Common myeloid progenitor, CD34-positive (primary cell): ENCODE results near the gene AIP.
A peak's percentile ranks its signal among the peaks of the same experiment; 100 is the strongest.

ENCODE experiments used
- CTCF ChIA-PET: fragments of 350-600 bp; sonication (Branson Sonifier 250); formaldehyde crosslinking; loops from one replicate; lab custom pipeline; 2021; ENCODE audit warnings: antibody characterized with exemption; lab: Charles Lee
- POLR2A ChIA-PET: fragments of 350-600 bp; sonication (Branson Sonifier 250); formaldehyde crosslinking; loops from one replicate; lab custom pipeline; 2021; ENCODE audit warnings: antibody characterized with exemption; lab: Charles Lee
- DNase-seq, 3 donors: peaks; one replicate each; pipeline versions ENCODE4 v3.0.0 to v3.0.0-alpha.2; 2013
- H3K27ac ChIP-seq, 2 experiments: 1 replicate in 1 of 2; 2 replicates in 1 of 2; pipeline ENCODE4 v1.7.0; 2013; ENCODE audit warnings: inconsistent platforms in 2 of 2, low read length in 2 of 2, mild to moderate bottlenecking in 2 of 2, low read depth in 1 of 2, moderate library complexity in 1 of 2; ENCODE audit not compliant: severe bottlenecking in 2 of 2, insufficient read depth in 1 of 2, poor library complexity in 1 of 2
- H3K27me3 ChIP-seq, 5 experiments: replicated peaks in 2 of 5; 1 replicate in 3 of 5; 2 replicates in 2 of 5; pipeline versions ENCODE4 v1.6.1 to v1.7.0; 2013; ENCODE audit warnings: low read length in 4 of 5, mild to moderate bottlenecking in 2 of 5, moderate library complexity in 2 of 5, inconsistent platforms in 1 of 5; ENCODE audit not compliant: insufficient read depth in 5 of 5, control insufficient read depth in 4 of 5
- H3K36me3 ChIP-seq, 4 experiments: 1 replicate in 2 of 4; 2 replicates in 2 of 4; pipeline versions ENCODE4 v1.6.1 to v1.7.0; 2013; ENCODE audit warnings: low read length in 3 of 4, control low read depth in 1 of 4, mild to moderate bottlenecking in 1 of 4; ENCODE audit not compliant: control insufficient read depth in 4 of 4, insufficient read depth in 4 of 4
- H3K4me1 ChIP-seq, 4 experiments: 1 replicate in 3 of 4; 2 replicates in 1 of 4; pipeline versions ENCODE4 v1.6.1 to v1.7.1; 2013; ENCODE audit warnings: low read length in 3 of 4, mild to moderate bottlenecking in 3 of 4, control low read depth in 1 of 4, inconsistent platforms in 1 of 4, moderate library complexity in 1 of 4; ENCODE audit not compliant: control insufficient read depth in 4 of 4, insufficient read depth in 4 of 4; ENCODE audit errors: control extremely low read depth in 1 of 4
- H3K4me3 ChIP-seq, 7 experiments: 1 replicate in 4 of 7; 2 replicates in 3 of 7; pipeline versions ENCODE4 v1.5.1 to v1.7.0; 2013; ENCODE audit warnings: mild to moderate bottlenecking in 7 of 7, low read length in 6 of 7, moderate library complexity in 6 of 7, inconsistent platforms in 2 of 7, low read depth in 2 of 7, control low read depth in 1 of 7; ENCODE audit not compliant: insufficient read depth in 4 of 7, control insufficient read depth in 1 of 7; ENCODE audit errors: extremely low read depth in 1 of 7
- H3K9me3 ChIP-seq, 5 experiments: 1 replicate in 4 of 5; 2 replicates in 1 of 5; pipeline versions ENCODE4 v1.6.1 to v1.7.1; 2013; ENCODE audit warnings: low read length in 4 of 5, mild to moderate bottlenecking in 2 of 5, inconsistent platforms in 1 of 5, low read depth in 1 of 5, moderate library complexity in 1 of 5; ENCODE audit not compliant: control insufficient read depth in 4 of 5, insufficient read depth in 2 of 5; ENCODE audit errors: control extremely low read depth in 1 of 5
- WGBS: methylation state at CpG from one replicate; pipeline ENCODE4 v1.1.5; 2013; ENCODE audit not compliant: insufficient coverage; 5-methylcytosine and 5-hydroxymethylcytosine counted together

AIP gene

DNA sequence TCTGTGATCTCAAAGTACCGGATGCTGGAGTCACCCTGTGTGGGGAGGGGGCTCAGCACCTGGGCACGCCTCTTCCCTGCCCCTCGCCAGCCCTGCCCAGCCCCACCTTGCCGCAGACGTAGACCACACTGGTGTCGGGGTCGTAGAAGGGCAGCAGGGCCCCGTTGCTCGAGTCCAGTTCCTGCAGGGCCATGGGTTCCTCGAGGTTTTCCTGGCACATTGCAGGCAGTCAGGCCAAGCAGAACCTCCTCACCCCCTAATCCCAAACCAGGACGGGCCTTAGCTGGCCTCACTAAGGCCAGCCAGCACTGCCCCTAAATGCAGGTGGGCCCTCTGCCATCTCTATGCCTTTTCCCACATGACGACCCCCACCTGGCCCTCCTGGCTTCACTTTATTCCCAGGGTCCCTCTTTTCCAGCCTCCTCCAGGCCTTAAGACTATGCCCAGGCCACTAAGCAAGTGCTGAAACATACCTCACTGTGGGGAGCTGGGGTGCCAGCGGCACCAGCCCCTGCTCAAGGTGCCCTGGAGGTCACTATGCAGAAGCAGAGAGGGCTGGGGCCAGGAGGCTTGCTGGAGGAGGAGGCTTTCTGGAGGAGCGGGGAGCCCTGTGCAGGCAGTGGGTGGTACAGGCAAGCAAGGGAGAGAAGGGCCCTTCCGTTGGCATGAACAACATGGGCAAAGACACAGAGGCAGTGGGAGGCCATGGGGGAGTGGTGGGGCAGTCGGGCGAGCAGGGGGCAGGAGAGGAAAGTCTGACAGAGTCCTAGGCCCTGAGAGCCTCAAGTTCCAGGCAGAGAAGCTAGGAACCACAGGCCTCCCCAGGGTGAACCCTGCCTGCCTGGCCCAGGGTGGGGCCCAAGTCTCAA lies 42.4 kb upstream of the AIP start:
- H3K36me3 ChIP-seq: peaks cover 2 to 36% (median 4%) of the 10 kb centered on the region in 4 experiments
- H3K27me3 ChIP-seq: no peaks in the 10 kb centered on the region
- no peak overlapping the region for H3K27ac ChIP-seq
- no peaks in the 10 kb centered on the region for H3K9me3 ChIP-seq
- ChIA-PET CTCF (interaction anchor here (0.6 to 2.1 kb wide), 9 partner anchors 9 to 65 kb away, joined by 3 to 11 read pairs (median 3); partner anchors contain the start of genes PITPNM1, PPP1CA, RAD9A and RPS6KB2), POLR2A (interaction anchor here (1.4 kb wide), 1 partner anchor 39 kb away, joined by 6 read pairs; the partner anchor contains the start of gene PPP1CA)
- WGBS: 60% methylated on average over 14 of the region's 17 CpGs
- no peak for DNase-seq
- H3K4me1 ChIP-seq: peaks cover 1 to 85% (median 75%) of the 10 kb centered on the region in 4 experiments
- no peak overlapping the region for H3K4me3 ChIP-seq

- Histone ChIP-seq H3K27me3 (no peaks in the 10 kb centered on the region), H3K4me1 (peaks cover 1 to 80% (median 71%) of the 10 kb centered on the region in 4 experiments), H3K4me3 (no peak overlapping the region), H3K36me3 (peaks cover 0 to 29% (median 0%) of the 10 kb centered on the region in 4 experiments), H3K27ac (no peak overlapping the region), H3K9me3 (no peaks in the 10 kb centered on the region)
- 85% methylated on average over 19 of the region's 21 CpGs for WGBS
- no peak for DNase-seq
- POLR2A ChIA-PET: interaction anchor here (1.4 kb wide), 1 partner anchor 40 kb away, joined by 6 read pairs; the partner anchor contains the start of gene PPP1CA
- CTCF ChIA-PET: interaction anchor here (0.6 to 2.1 kb wide), 7 partner anchors 9 to 64 kb away, joined by 3 to 11 read pairs (median 3); partner anchors contain the start of genes PITPNM1, PPP1CA, RAD9A and RPS6KB2
Measured at GRCh38 chr11:67441098-67441563, 41.7 kb upstream of the AIP start.

GRCh38 chr11:67441731-67442351 lies 41.0 kb upstream of the AIP start:
- Histone ChIP-seq H3K27ac (no peak overlapping the region), H3K9me3 (no peaks in the 10 kb centered on the region), H3K4me1 (peaks cover 1 to 73% (median 65%) of the 10 kb centered on the region in 4 experiments), H3K27me3 (no peaks in the 10 kb centered on the region), H3K4me3 (no peak overlapping the region), H3K36me3 (peaks cover 0 to 25% (median 0%) of the 10 kb centered on the region in 4 experiments)
- DNase-seq: no peak
- POLR2A ChIA-PET: no interaction called here
- CTCF ChIA-PET: interaction anchor here (1.2 to 2.1 kb wide), 4 partner anchors 13 to 51 kb away, joined by 3 to 11 read pairs (median 3); partner anchors contain the start of genes PPP1CA, RAD9A and RPS6KB2
- 93% methylated on average over 28 of the region's 28 CpGs for WGBS

DNA sequence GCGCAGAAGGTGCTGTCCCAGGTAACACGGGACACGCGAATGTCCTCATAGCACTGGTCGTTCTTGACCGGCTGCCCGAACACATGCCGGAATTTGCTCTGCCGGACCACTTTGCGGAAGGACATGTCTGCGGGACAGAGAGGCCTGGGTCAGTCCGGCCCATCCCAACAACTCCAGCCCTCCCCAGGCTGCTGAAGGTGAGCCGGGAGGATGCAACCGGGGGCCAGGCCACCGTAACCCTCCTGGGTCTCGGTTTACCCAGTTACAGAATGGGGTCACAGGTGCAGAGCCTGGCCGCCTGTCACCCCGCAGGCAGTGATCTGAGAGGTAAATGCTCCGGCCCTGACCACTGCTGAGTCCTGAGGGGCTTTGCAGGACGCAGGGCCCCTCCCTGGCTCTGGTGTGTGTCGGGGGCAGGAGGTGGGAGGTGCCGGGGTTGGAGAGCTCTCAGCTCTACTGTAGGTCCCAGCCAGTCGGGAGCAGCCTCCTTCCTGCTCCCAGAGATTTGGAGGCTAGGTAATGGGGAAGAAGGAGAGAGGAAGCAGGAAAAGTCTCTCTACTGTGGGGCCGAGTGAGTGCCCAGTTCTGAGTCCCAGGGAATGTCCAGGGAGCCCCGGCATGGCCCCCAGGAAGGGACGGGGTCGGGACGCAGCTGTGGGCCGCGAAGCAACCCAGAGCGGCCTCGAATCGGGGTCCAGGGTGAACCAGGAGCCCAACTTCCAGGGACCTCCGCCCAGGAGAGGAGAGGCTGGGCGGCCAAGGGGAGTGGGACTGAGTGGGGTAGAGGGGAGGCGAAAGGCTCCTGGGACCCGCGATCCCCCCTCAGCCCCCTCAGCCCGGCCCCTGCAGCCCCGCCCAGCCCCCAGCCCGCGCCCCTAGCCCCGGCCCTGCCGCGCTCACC lies 40.1 kb upstream of the AIP start:
- POLR2A ChIA-PET: no interaction called here
- Histone ChIP-seq H3K9me3 (no peaks in the 10 kb centered on the region), H3K27me3 (no peaks in the 10 kb centered on the region), H3K4me1 (peaks cover 0 to 66% (median 58%) of the 10 kb centered on the region in 4 experiments), H3K4me3 (peak overlapping the region in 4 of 7 experiments; percentile 27 to 75 (median 64)), H3K36me3 (peaks cover 0 to 22% (median 0%) of the 10 kb centered on the region in 4 experiments), H3K27ac (peak overlapping the region in 1 of 2 experiments; percentile 66)
- no peak for DNase-seq
- WGBS: 74% methylated on average over 30 of the region's 45 CpGs
- CTCF ChIA-PET: no interaction called here

DNA sequence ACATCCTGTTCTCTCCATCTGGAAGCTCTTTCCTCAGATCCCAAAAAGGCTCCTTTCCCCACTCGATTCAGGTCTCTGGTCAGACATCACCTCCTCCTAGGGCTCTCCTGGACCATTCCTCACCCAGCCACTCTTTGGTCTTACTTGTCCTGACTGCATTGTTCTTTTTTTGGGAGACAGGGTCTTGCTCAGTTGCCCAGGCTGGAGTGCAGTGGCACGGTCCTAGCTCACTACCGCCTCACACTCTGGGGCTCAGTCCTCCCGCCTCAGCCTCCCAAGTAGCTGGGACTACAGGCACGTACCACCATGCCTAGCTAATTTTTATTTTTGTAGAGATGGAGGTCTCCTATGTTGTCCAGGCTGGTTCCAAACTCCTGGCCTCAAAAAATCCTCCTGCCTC lies 37.3 kb upstream of the AIP start:
- POLR2A ChIA-PET: no interaction called here
- H3K27me3 ChIP-seq: no peaks in the 10 kb centered on the region
- H3K4me3 ChIP-seq: peak overlapping the region in 1 of 7 experiments; percentile 68
- CTCF ChIA-PET: no interaction called here
- H3K9me3 ChIP-seq: no peaks in the 10 kb centered on the region
- peaks cover 0 to 54% (median 42%) of the 10 kb centered on the region in 4 experiments for H3K4me1 ChIP-seq
- no peak overlapping the region for H3K27ac ChIP-seq
- no peak for DNase-seq
- peaks cover 0 to 8% (median 0%) of the 10 kb centered on the region in 4 experiments for H3K36me3 ChIP-seq
- 93% methylated on average over 3 of the region's 5 CpGs for WGBS

DNA sequence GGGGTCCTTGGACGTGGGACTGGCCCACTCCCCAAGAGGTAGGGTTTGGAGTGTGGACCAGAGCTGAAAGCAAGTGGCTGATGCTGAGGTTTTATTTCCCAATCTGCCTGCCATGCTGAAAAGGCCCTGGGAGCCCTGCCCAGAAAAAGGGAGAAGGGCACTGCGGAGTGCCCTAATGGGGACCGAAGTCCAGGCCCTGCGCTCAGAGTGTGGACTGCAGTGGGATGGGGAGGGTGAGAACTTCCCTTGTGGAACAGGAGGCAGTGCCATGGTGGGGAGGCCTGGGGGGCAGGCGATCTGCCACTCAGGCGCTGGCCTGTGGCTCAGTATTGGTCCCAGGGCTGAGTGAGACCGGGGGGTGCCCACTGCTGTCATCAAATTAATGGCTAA lies 34.6 kb upstream of the AIP start:
- Histone ChIP-seq H3K4me1 (peaks cover 0 to 38% (median 32%) of the 10 kb centered on the region in 4 experiments), H3K27me3 (no peaks in the 10 kb centered on the region), H3K36me3 (no peaks in the 10 kb centered on the region), H3K9me3 (no peaks in the 10 kb centered on the region), H3K4me3 (no peak overlapping the region), H3K27ac (no peak overlapping the region)
- POLR2A ChIA-PET: no interaction called here
- DNase-seq: no peak
- 98% methylated on average over 7 of the region's 7 CpGs for WGBS
- CTCF ChIA-PET: interaction anchor here (1.5 kb wide), 1 partner anchor 20 kb away, joined by 4 read pairs; no protein-coding TSS in a partner anchor
